ENCODE results near the gene GPX3.
A peak's percentile ranks its signal among the peaks of the same experiment; 100 is the strongest.

Gene GPX3

GRCh38 chr5:151034422-151035379 lies 14.3 kb downstream of the GPX3 start:
- no peak for DNase-seq

- no peak for DNase-seq
Observed at GRCh38 chr5:151036556-151036955, 16.2 kb downstream of the GPX3 start.

DNA sequence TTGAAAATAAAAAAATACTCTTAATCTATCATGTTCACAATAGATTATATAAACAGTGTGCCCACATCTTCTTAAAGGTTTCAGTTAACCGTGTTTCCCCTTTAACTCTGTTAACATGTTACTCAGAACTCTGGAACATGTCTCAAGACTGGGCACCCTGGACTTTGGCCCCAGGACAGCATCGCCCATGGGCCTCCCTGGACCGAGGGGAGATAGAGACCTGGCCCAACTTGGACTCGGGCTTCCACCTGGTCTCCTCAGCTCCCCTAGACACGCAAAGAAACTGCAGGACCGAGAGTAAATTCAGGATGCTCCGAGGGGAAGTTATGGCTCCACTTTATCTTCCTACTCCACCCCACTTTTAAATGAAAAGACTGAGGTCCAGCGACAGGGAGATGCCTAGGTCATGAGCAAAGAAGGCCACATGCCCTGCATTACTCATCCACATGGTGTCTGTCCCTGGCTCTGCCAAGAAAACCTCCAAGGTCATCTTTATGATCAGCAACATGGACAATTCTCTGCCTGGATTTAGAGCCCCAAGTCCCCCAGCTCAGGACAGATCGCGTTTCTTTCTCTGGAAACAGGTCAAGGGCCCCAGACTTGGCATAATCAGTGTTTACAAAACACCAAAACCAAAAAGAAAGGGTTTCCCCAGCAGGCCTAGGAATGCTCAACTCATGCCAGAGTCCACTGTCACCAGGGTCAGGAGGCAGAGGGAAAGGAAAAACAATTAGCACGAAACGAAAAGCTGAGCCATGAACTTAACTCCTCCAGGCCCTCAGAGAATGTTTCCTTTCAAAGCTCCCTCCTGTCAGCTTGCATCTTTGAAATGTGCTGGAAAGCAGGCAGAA lies 17.4 kb downstream of the GPX3 start:
- DNase-seq, result no peak

- DNase-seq, result no peak
Observed at GRCh38 chr5:151038412-151038745, 18.0 kb downstream of the GPX3 start.

GRCh38 chr5:151038801-151039238 lies 18.4 kb downstream of the GPX3 start:
- no peak for DNase-seq

GRCh38 chr5:151039665-151040064 lies 19.3 kb downstream of the GPX3 start:
- DNase-seq, result no peak

- no peak for DNase-seq
Observed at GRCh38 chr5:151040211-151040747, 19.9 kb downstream of the GPX3 start.

GRCh38 chr5:151041577-151042268 lies 21.3 kb downstream of the GPX3 start:
- DNase-seq, result no peak

- no peak for DNase-seq
Observed at GRCh38 chr5:151042453-151043093, 22.2 kb downstream of the GPX3 start.

- no peak for DNase-seq
Observed at GRCh38 chr5:151047814-151048425, 27.5 kb downstream of the GPX3 start.

DNA sequence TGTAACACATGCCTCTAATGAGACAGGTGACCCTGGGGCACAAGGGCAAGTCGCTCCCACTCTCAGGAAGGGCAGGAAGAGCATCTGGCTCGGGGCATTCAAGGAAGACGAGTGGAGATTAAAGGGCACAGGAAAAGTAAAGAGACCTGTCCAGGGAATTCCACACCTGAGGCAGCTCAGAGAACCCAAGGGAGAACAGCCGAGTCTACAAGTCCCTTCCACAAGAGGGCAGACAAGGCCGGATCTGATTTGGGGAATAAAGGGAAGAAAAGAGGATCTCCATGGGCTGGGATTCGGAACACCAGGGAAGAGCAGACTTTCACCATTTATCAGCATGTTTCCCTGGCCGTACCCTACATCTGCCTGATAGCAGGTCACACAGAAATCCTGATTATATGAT lies 28.1 kb downstream of the GPX3 start:
- DNase-seq, result no peak

DNA sequence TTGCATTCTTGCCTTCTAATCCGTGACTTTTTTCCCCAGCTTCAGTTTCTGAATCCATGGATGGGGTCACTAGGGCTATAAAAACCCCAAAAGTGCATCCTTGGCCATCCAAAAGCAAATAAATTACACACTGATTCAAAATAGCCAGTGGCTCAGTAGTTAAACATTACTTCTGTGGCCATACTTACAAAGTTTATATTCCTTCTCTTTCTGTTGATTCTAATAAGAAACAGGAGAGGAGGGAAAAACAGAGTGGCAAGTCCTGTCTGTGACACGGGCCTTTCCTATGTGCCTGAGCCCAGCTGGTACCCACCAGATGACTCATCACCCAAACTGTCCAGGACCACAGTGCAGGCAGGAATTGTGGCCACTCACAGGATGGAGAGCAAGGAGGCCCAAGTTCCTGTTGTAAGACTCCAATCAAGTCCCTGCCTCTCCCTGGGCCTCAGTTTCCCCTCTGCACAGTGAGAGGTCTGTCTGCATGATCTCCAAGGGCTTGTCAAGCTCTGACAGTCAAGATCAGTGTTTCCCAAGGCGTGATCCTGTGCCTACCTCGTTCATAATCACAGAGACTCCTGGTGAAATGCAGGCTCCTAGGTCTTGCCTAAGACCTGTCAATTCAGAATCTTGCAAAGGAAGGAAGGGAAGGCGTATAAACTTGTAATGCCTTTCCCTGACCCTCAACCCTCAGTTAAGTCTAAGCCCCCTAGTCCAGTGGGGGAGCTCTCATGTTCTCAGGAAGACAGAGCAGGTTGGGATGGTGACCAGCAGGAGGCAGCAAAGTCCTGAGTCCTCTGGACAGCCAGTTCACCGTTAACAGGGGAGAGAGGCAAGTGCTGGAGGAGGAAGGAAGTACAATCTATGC lies 30.9 kb downstream of the GPX3 start:
- DNase-seq, result peak; percentile 47

DNA sequence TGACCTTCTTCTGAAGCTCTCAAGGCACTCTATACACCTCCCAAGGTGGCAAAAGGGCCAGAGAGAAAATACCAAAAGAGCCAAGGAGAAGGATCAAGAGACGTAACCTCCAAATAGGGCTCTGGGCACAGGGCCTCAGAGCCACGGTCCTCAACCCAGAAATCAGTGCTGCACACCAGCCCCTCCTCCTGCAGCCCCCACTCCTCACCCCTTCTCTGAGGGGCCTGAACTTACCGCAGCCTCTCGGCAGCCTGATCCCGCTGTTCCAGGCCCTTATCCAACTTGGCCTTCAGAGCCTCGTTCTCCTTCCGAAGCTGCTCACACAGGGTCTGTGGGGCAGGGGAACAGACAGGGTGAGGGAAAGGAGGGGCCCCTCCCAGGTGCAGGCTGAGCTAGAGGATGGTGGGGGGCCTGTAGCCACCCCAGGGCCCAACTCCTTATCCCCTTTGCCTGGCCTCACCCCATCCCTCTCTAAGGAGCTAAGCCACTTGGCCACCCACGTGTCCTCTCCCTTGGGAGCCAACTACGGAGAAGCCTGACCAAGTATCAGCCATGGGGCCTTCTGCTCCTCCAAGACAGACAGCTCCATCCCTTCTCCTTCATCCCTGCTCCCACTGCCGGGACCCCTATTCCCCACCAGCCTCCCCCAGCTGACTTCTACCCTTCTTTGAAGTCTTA lies 31.7 kb downstream of the GPX3 start:
- no peak for DNase-seq

DNA sequence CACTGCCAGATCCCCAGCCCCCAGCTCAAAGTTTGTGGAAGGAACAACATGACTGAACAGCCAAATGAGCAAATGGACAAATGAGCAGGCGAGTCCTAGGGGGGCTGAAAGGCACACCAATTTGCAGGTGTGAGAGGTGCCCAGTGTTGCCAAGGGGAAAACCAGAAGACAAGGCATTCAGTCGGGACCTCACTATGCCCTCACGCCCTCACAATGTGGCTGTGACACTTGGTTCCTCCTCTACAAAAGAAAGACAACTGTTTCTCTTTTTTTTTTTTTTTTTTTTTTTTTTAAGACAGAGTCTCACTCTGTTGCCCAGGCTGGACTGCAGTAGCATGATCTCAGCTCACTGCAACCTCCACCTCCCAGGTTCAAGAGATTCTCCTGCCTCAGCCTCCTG lies 32.4 kb downstream of the GPX3 start:
- DNase-seq, result no peak

GRCh38 chr5:151053796-151054462 lies 33.5 kb downstream of the GPX3 start:
- DNase-seq, result no peak

GRCh38 chr5:151054709-151055108 lies 34.3 kb downstream of the GPX3 start:
- DNase-seq, result no peak

DNA sequence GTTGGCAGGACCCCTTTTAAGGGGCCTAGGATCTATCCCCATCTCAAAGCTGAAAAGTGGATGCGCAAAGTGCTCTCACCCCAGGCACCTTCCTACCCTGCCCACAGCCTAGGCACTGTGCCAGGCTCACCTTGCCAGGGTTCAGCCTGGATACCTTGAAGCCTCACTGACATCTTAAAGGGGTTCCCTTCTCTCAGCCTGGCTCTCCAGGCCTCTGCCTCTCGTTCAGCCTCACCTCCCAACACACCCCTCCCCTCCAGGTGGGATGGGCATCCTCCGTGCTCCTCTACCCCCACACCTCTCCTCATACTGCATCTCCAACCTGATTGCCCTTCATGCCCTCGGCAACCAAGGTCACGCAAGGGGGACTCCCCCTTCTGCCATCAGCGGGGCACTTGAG lies 34.9 kb downstream of the GPX3 start:
- DNase-seq, result no peak

DNA sequence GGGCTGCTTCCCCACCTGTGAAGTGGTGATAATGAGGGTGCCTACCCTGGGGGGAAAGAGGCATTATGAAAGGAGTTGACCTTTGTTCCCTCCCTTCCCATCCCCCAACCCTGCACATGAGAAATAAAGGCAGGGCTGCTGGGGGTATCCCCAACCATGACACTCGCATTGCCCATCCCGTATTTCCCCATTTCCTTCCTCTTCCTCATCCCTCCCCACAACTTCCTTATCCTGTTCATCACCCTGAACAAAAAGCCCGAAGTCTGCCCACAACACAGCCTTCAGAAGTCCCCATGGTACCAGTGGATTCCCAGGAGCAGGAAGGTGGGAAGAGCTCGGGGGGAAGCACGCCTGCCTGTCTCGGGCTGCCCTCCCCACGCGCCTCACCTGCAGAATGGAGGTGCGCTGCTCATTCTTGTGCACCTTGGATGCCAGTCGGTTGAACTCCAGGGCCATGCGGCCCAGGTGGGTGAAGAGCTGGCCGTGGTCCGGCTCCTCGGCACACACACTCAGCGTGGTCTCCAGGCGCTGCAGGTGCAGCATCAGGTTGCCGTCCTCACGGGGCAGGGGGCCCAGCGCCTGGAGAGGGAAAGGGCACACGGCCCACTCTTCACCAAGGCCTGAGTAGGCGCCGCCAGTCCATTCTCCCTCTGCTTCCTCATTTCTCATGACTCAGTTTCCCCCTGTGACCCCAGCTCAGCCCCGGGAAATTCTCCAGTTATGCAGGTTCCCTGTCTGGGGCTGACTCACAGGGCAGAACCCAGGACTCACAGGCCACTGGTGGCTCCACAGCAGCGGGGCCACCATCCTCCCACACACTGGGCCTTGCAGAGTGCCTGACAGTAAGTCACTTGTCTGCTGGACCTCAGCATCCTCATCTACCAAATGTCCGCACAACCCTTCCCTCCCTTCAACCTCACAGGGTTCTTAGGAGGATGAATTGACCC lies 36.3 kb downstream of the GPX3 start:
- no peak for DNase-seq

- no peak for DNase-seq
Observed at GRCh38 chr5:151058301-151058700, 37.9 kb downstream of the GPX3 start.

Measured in amniotic stem cell (primary cell).